GM12892 (cell line): ENCODE results near the gene MAPRE2.

Experiments
- DNase-seq: peaks from one replicate; pipeline ENCODE4 v3.0.0; 2011; ENCODE audit not compliant: insufficient read length
- FAIRE-seq: peaks from 2 replicates; lab custom pipeline; 2011; peaks lifted over from hg19 to GRCh38; lab: Jason Lieb, UNC
- POLR2A ChIP-seq: IDR thresholded peaks from 2 replicates; pipeline ENCODE4 v1.6.1; 2011; ENCODE audit warnings: low read depth, low read length, control low read depth
- POLR2AphosphoS5 ChIP-seq: IDR thresholded peaks from 2 replicates; pipeline ENCODE4 v1.6.1; 2011; ENCODE audit warnings: low read depth, low read length, control low read depth
- TAF1 ChIP-seq: IDR thresholded peaks from 2 replicates; pipeline ENCODE4 v1.6.1; 2011; ENCODE audit warnings: low read depth, mild to moderate bottlenecking, control low read depth, low read length, borderline replicate concordance

MAPRE2 gene

GRCh38 chr18:35073186-35074105 lies 32.2 kb downstream of the MAPRE2 start:
- no peak for DNase-seq

GRCh38 chr18:35074581-35074980 lies 33.4 kb downstream of the MAPRE2 start:
- FAIRE-seq: no peak
- TF ChIP-seq POLR2A (no peak), TAF1 (no peak), POLR2AphosphoS5 (no peak)
- no peak for DNase-seq

More at GRCh38 chr18:35073186-35074105, 32.2 kb downstream of the MAPRE2 start:
- no peak for TF ChIP-seq TAF1
- TF ChIP-seq POLR2AphosphoS5: no peak
- TF ChIP-seq POLR2A: no peak
- no peak for FAIRE-seq

GRCh38 chr18:35075132-35075531 lies 33.9 kb downstream of the MAPRE2 start:
- no peak for FAIRE-seq
- DNase-seq: no peak
- no peak for TF ChIP-seq TAF1

GRCh38 chr18:35076135-35076924 lies 35.1 kb downstream of the MAPRE2 start:
- DNase-seq: no peak
- no peak for FAIRE-seq
- TF ChIP-seq POLR2A (no peak), POLR2AphosphoS5 (no peak), TAF1 (no peak)

- TF ChIP-seq POLR2A: no peak
- TF ChIP-seq TAF1: no peak
- TF ChIP-seq POLR2AphosphoS5: no peak
- FAIRE-seq (no peak), DNase-seq (no peak)
Measured at GRCh38 chr18:35077937-35078336, 36.7 kb downstream of the MAPRE2 start.

- TF ChIP-seq POLR2A (no peak), POLR2AphosphoS5 (no peak), TAF1 (no peak)
- no peak for FAIRE-seq
- DNase-seq: no peak
Measured at GRCh38 chr18:35080058-35080457, 38.8 kb downstream of the MAPRE2 start.

GRCh38 chr18:35083174-35083712 lies 42.0 kb downstream of the MAPRE2 start:
- TF ChIP-seq TAF1: no peak
- TF ChIP-seq POLR2AphosphoS5: no peak
- no peak for TF ChIP-seq POLR2A
- no peak for DNase-seq
- FAIRE-seq: no peak

GRCh38 chr18:35084494-35085449 lies 43.6 kb downstream of the MAPRE2 start:
- DNase-seq (no peak), FAIRE-seq (no peak)
- TF ChIP-seq POLR2A: no peak
- no peak for TF ChIP-seq POLR2AphosphoS5
- no peak for TF ChIP-seq TAF1

GRCh38 chr18:35085450-35086380 lies 44.5 kb downstream of the MAPRE2 start:
- FAIRE-seq (no peak), DNase-seq (no peak)
- TF ChIP-seq POLR2A (no peak), POLR2AphosphoS5 (no peak), TAF1 (no peak)

GRCh38 chr18:35086704-35087103 lies 45.5 kb downstream of the MAPRE2 start:
- FAIRE-seq: no peak
- no peak for DNase-seq
- TF ChIP-seq POLR2AphosphoS5 (no peak), POLR2A (no peak), TAF1 (no peak)
